K562 (cell line): ENCODE results near the gene RNF217. TPM values are rescaled to one million over a fixed set of nuclear protein-coding genes. Genes with fewer than 3 reads are reported as not detected.

Experiments used
- CBFA2T3 ChIP-seq: fragments of 450-650 bp; IDR thresholded peaks from 2 replicates; pipeline ENCODE4 v1.6.1; 2017
- CREM ChIP-seq: IDR thresholded peaks from 2 replicates; pipeline ENCODE4 v1.6.1; 2014; ENCODE audit warnings: antibody characterized with exemption, low read depth
- CTBP1 ChIP-seq: fragments of 450-650 bp; IDR thresholded peaks from 2 replicates; pipeline ENCODE4 v1.6.1; 2016; ENCODE audit warnings: borderline replicate concordance
- EP400 ChIP-seq: fragments of 450-650 bp; IDR thresholded peaks from 2 replicates; pipeline ENCODE4 v1.6.1; 2017; ENCODE audit warnings: antibody characterized with exemption, mild to moderate bottlenecking, moderate library complexity
- ESRRA ChIP-seq: fragments of 450-650 bp; IDR thresholded peaks from 2 replicates; pipeline ENCODE4 v1.6.1; 2014; ENCODE audit warnings: low read depth, mild to moderate bottlenecking, moderate library complexity, borderline replicate concordance
- ETV1 ChIP-seq: fragments of 450-650 bp; conservative IDR thresholded peaks from 2 replicates; pipeline ENCODE4 v1.6.1; 2016; ENCODE audit warnings: missing genetic modification characterization, control low read depth, low read depth, missing compliant biosample characterization
- GABPB1 ChIP-seq: sonication (generic); formaldehyde crosslinking; IDR thresholded peaks from 2 replicates; pipeline ENCODE4 v1.8.0; 2022; ENCODE audit warnings: mild to moderate bottlenecking, missing genetic modification reagents
- HDAC2 ChIP-seq: fragments of 450-650 bp; IDR thresholded peaks from 2 replicates; pipeline ENCODE4 v1.6.1; 2016; ENCODE audit warnings: mild to moderate bottlenecking
- HEY1 ChIP-seq: fragments of 250-450 bp; sonication (Bioruptor Pico); IDR thresholded peaks from 2 replicates; pipeline ENCODE4 v1.5.0; 2020; ENCODE audit warnings: mild to moderate bottlenecking, moderate library complexity, borderline replicate concordance
- HINFP ChIP-seq: fragments of 450-650 bp; conservative IDR thresholded peaks from 2 replicates; pipeline ENCODE4 v1.6.1; 2016; ENCODE audit warnings: missing genetic modification characterization, low read depth, mild to moderate bottlenecking, control low read depth, missing compliant biosample characterization
- KAT7 ChIP-seq: sonication (generic); formaldehyde crosslinking; IDR thresholded peaks from 2 replicates; pipeline ENCODE4 v1.8.0; 2022; ENCODE audit warnings: missing genetic modification reagents, mild to moderate bottlenecking, borderline replicate concordance
- KDM1A ChIP-seq, 2 experiments: fragments of 450-650 bp; IDR thresholded peaks; 2 replicates each; pipeline ENCODE4 v1.6.1; 2016; ENCODE audit warnings: mild to moderate bottlenecking in 2 of 2
- LCOR ChIP-seq: sonication (generic); formaldehyde crosslinking; IDR thresholded peaks from 2 replicates; pipeline ENCODE4 v1.8.0; 2022; ENCODE audit warnings: mild to moderate bottlenecking, missing genetic modification reagents
- MAX ChIP-seq: sonication (generic); formaldehyde crosslinking; IDR thresholded peaks from 2 replicates; pipeline ENCODE4 v1.9.0; 2022; ENCODE audit warnings: mild to moderate bottlenecking, missing genetic modification reagents
- MAZ ChIP-seq, 2 experiments: fragments of 450-650 bp in 1 of 2; sonication (generic) in 1 of 2; formaldehyde crosslinking; IDR thresholded peaks in 1 of 2; conservative IDR thresholded peaks in 1 of 2; 2 replicates each; pipeline versions ENCODE4 v1.4.0 to v1.5.0; 2020; ENCODE audit warnings: mild to moderate bottlenecking in 1 of 2, missing genetic modification reagents in 1 of 2
- NELFE ChIP-seq: IDR thresholded peaks from 2 replicates; pipeline ENCODE4 v1.6.1; 2011; ENCODE audit warnings: mild to moderate bottlenecking; ENCODE audit not compliant: insufficient read depth, insufficient read length
- NRF1 ChIP-seq, 2 experiments: fragments of 450-650 bp; IDR thresholded peaks in 1 of 2; conservative IDR thresholded peaks in 1 of 2; 2 replicates each; pipeline ENCODE4 v1.6.1; 2014; ENCODE audit warnings: mild to moderate bottlenecking in 2 of 2
- PHF21A ChIP-seq: fragments of 450-650 bp; IDR thresholded peaks from 2 replicates; pipeline ENCODE4 v1.6.1; 2017; ENCODE audit warnings: low read depth, borderline replicate concordance
- RAD21 ChIP-seq, 2 experiments: fragments of 250-450 bp in 1 of 2; fragments of 450-650 bp in 1 of 2; sonication (Bioruptor Pico) in 1 of 2; formaldehyde crosslinking in 1 of 2; IDR thresholded peaks in 1 of 2; conservative IDR thresholded peaks in 1 of 2; 2 replicates each; pipeline versions ENCODE4 v1.4.0 to v1.8.0; 2020 to 2022; ENCODE audit warnings: mild to moderate bottlenecking in 2 of 2, moderate library complexity in 1 of 2
- RB1 ChIP-seq: fragments of 450-650 bp; IDR thresholded peaks from 2 replicates; pipeline ENCODE4 v1.6.1; 2017; ENCODE audit warnings: low read depth, mild to moderate bottlenecking
- RBFOX2 ChIP-seq: fragments of 200-400 bp; formaldehyde crosslinking; IDR thresholded peaks from 2 replicates; pipeline ENCODE4 v1.6.1; 2017; ENCODE audit warnings: low read depth, mild to moderate bottlenecking, low read length, moderate library complexity
- RFX7 ChIP-seq: fragments of 250-450 bp; sonication (Bioruptor Pico); IDR thresholded peaks from 2 replicates; pipeline ENCODE4 v1.5.1; 2021; ENCODE audit warnings: mild to moderate bottlenecking
- SP1 ChIP-seq: sonication (generic); formaldehyde crosslinking; IDR thresholded peaks from 2 replicates; pipeline ENCODE4 v1.8.1; 2022; ENCODE audit warnings: mild to moderate bottlenecking, missing genetic modification reagents
- ZBTB7A ChIP-seq: IDR thresholded peaks from 2 replicates; pipeline ENCODE4 v1.6.1; 2011; ENCODE audit warnings: low read depth, mild to moderate bottlenecking, low read length, moderate library complexity, borderline replicate concordance; ENCODE audit not compliant: control insufficient read depth
- ZNF217 ChIP-seq: sonication (generic); formaldehyde crosslinking; IDR thresholded peaks from 2 replicates; pipeline ENCODE4 v1.8.0; 2022; ENCODE audit warnings: mild to moderate bottlenecking, missing genetic modification reagents
- ZNF24 ChIP-seq: fragments of 450-650 bp; IDR thresholded peaks from 2 replicates; pipeline ENCODE4 v1.6.1; 2016
- polyA plus RNA-seq, 8 experiments: library from polyadenylated mRNA; depleted of rRNA in 4 of 8; stranded (reverse) in 5 of 8; unstranded in 3 of 8; fragments of >200 nt; fragmentation: Nextera tagmentation in 2 of 8; fragmentation: Illumina TruSeq in 1 of 8; extraction: Ambion mirVana in 2 of 8; extraction: Trizol in 1 of 8; gene quantifications; 2 replicates each; pipeline versions ENCODE4 v1.2.1 to v1.2.3, GENCODE V29; 2011 to 2014; ENCODE audit warnings: inconsistent platforms in 1 of 8, missing spikeins in 1 of 8
- total RNA-seq, 7 experiments: library from RNA; depleted of rRNA in 6 of 7; stranded (reverse); fragments of >200 nt in 6 of 7; fragmentation: Illumina TruSeq in 2 of 7; extraction: Trizol in 2 of 7; gene quantifications; 2 replicates each; pipeline versions ENCODE4 v1.2.1 to v1.2.3, GENCODE V29; 2011 to 2021; ENCODE audit warnings: low replicate concordance in 1 of 7

RNF217 gene
- total and polyA plus RNA-seq, 9 of the 15 experiments (the other 6 are each of a cell fraction or from before 2014, with no cell fraction given): 2.9 to 25.6 (median 12.0) TPM

- TF ChIP-seq ZBTB7A: peak; percentile 60; the same call in 1 of the 2 replicates
- TF ChIP-seq NELFE: no peak
- 0 out of 2 replicates have a peak, but pooled peaks have one; percentile 43 for TF ChIP-seq LCOR
- TF ChIP-seq RB1: peak; percentile 71; the same call in 1 of the 2 replicates
- TF ChIP-seq EP400: peak; percentile 43; the same call in 1 of the 2 replicates
- no peak; the same call in 1 of the 2 replicates for TF ChIP-seq HDAC2
- TF ChIP-seq ZNF217 (CRISPR knock-in tag): no peak
- peak; percentile 53 for TF ChIP-seq ZNF24
- TF ChIP-seq NRF1 (conservative IDR thresholded peaks at IDR 0.05 in 1 of 2, IDR thresholded peaks at IDR 0.05 in 1 of 2): peak; percentile 80 to 84
- TF ChIP-seq CREM: peak; percentile 79
- TF ChIP-seq ETV1: peak; percentile 50; the same call in 1 of the 2 replicates
- TF ChIP-seq KAT7 (CRISPR knock-in tag): no peak
- TF ChIP-seq RBFOX2: peak; percentile 80
- no peak for TF ChIP-seq RFX7 (CRISPR knock-in tag)
- TF ChIP-seq GABPB1: peak; percentile 72; the same call in 1 of the 2 replicates
- peak; percentile 99 for TF ChIP-seq MAZ (CRISPR knock-in tag; conservative IDR thresholded peaks at IDR 0.05 in 1 of 2, IDR thresholded peaks at IDR 0.05 in 1 of 2)
- no peak for TF ChIP-seq HEY1 (CRISPR knock-in tag)
- TF ChIP-seq MAX: peak; percentile 63
- TF ChIP-seq PHF21A: peak; percentile 50; the same call in 1 of the 2 replicates
- no peak for TF ChIP-seq HINFP (tag)
- TF ChIP-seq RAD21 (CRISPR knock-in tag; conservative IDR thresholded peaks at IDR 0.05 in 1 of 2, IDR thresholded peaks at IDR 0.05 in 1 of 2): peak in 1 of 2 experiments; percentile 44; a peak in 2 of 4 replicates
- TF ChIP-seq SP1 (CRISPR knock-in tag): peak; percentile 40; the same call in 1 of the 2 replicates
- peak in 1 of 2 experiments; percentile 70; a peak in 2 of 4 replicates for TF ChIP-seq KDM1A (IDR thresholded peaks at IDR 0.05)
- peak; percentile 97 for TF ChIP-seq CTBP1
- TF ChIP-seq CBFA2T3: peak; percentile 30; the same call in 1 of the 2 replicates
- TF ChIP-seq ESRRA: peak; percentile 26; the same call in 1 of the 2 replicates
Observed at GRCh38 chr6:125099211-125100073, 137.2 kb downstream of the RNF217 start (continued).
